Naive thymus-derived CD4-positive, alpha-beta T cell (primary cell): ENCODE results near the gene UTS2R. TPM values are rescaled to one million over a fixed set of nuclear protein-coding genes. Genes with fewer than 3 reads are reported as not detected.
A peak's percentile ranks its signal among the peaks of the same experiment; 100 is the strongest.
"Not testable (repeated sequence)": the region's sequence is repeated elsewhere in the genome, so short reads cannot be mapped to it uniquely, and the experiment has no call there.

Experiments used
- ATAC-seq: fragments of 150-1000 bp; cut with Tn5 transposase; 2 replicates; pipeline ENCODE4 v1.10.0; 2021; ENCODE audit warnings: mild to moderate bottlenecking, moderate library complexity
- CTCF ChIA-PET: fragments of 350-600 bp; sonication (Branson Sonifier 250); formaldehyde crosslinking; loops from one replicate; lab custom pipeline; 2021; ENCODE audit warnings: antibody characterized with exemption; lab: Charles Lee
- POLR2A ChIA-PET: fragments of 350-600 bp; sonication (Branson Sonifier 250); formaldehyde crosslinking; loops from one replicate; lab custom pipeline; 2021; ENCODE audit warnings: antibody characterized with exemption, inconsistent platforms; lab: Charles Lee
- DNase-seq, 9 donors: peaks; one replicate each; pipeline versions ENCODE4 v3.0.0 to v3.0.0-alpha.2; 2020 to 2022; ENCODE audit warnings: mixed read lengths in 1 of 9
- H3K27ac ChIP-seq: one replicate; pipeline ENCODE4 v1.7.0; 2013; ENCODE audit warnings: mild to moderate bottlenecking, low read depth, low read length, moderate library complexity
- H3K27me3 ChIP-seq, 2 donors: one replicate each; pipeline ENCODE4 v1.7.0; 2013; ENCODE audit warnings: low read length in 2 of 2, mild to moderate bottlenecking in 2 of 2, moderate library complexity in 2 of 2; ENCODE audit not compliant: control insufficient read depth in 2 of 2, insufficient read depth in 2 of 2
- H3K36me3 ChIP-seq, 3 experiments: 1 replicate in 2 of 3; 2 replicates in 1 of 3; pipeline ENCODE4 v1.7.0; 2013; ENCODE audit warnings: low read length in 3 of 3, mild to moderate bottlenecking in 3 of 3, moderate library complexity in 1 of 3; ENCODE audit not compliant: insufficient read depth in 3 of 3, control insufficient read depth in 2 of 3
- H3K4me1 ChIP-seq, 2 donors: one replicate each; pipeline ENCODE4 v1.7.0; 2013; ENCODE audit warnings: low read length in 2 of 2, mild to moderate bottlenecking in 2 of 2, moderate library complexity in 1 of 2; ENCODE audit not compliant: control insufficient read depth in 2 of 2, insufficient read depth in 2 of 2
- H3K4me3 ChIP-seq: 2 replicates; pipeline ENCODE4 v1.7.0; 2013; ENCODE audit warnings: mild to moderate bottlenecking, low read length
- H3K9me3 ChIP-seq, 3 experiments: 1 replicate in 2 of 3; 2 replicates in 1 of 3; pipeline ENCODE4 v1.7.0; 2013; ENCODE audit warnings: low read length in 3 of 3; ENCODE audit not compliant: control insufficient read depth in 2 of 3
- H3K27ac Mint-ChIP-seq, 9 donors: one replicate each; pipeline ENCODE4 v1.8.0; 2020 to 2022; ENCODE audit warnings: mixed read lengths in 9 of 9, mild to moderate bottlenecking in 8 of 9, moderate library complexity in 5 of 9, inconsistent platforms in 2 of 9
- H3K27me3 Mint-ChIP-seq, 5 donors: one replicate each; pipeline ENCODE4 v1.8.0; 2021 to 2022; ENCODE audit warnings: mixed read lengths in 5 of 5, mild to moderate bottlenecking in 1 of 5
- H3K36me3 Mint-ChIP-seq, 5 donors: one replicate each; pipeline ENCODE4 v1.8.0; 2020 to 2022; ENCODE audit warnings: mixed read lengths in 5 of 5, mild to moderate bottlenecking in 3 of 5, inconsistent platforms in 1 of 5
- H3K4me1 Mint-ChIP-seq, 7 donors: one replicate each; pipeline ENCODE4 v1.8.0; 2020 to 2022; ENCODE audit warnings: mixed read lengths in 7 of 7, mild to moderate bottlenecking in 3 of 7, inconsistent platforms in 1 of 7
- H3K4me3 Mint-ChIP-seq, 10 donors: one replicate each; pipeline ENCODE4 v1.8.0; 2020 to 2022; ENCODE audit warnings: mild to moderate bottlenecking in 10 of 10, mixed read lengths in 10 of 10, moderate library complexity in 6 of 10, inconsistent platforms in 2 of 10
- H3K9me3 Mint-ChIP-seq, 11 donors: one replicate each; pipeline ENCODE4 v1.8.0; 2020 to 2022; ENCODE audit warnings: mixed read lengths in 11 of 11, mild to moderate bottlenecking in 4 of 11, inconsistent platforms in 1 of 11, moderate library complexity in 1 of 11
- intact Hi-C, 2 donors: fragments of 100-400 bp; cut with micrococcal nuclease; formaldehyde crosslinking; loops; one replicate each; pipeline ENCODE4 v1.15.1; 2023
- polyA plus RNA-seq, 2 donors: library from polyadenylated mRNA; unstranded; fragments of 300-500 nt; fragmentation: Illumina TruSeq; gene quantifications; one replicate each; pipeline ENCODE4 v1.2.3, GENCODE V29; 2021
- total RNA-seq, 6 experiments: library from RNA in 5 of 6; stranded (reverse) in 5 of 6; gene quantifications; 1 replicate in 5 of 6; 2 replicates in 1 of 6; pipeline ENCODE4 v1.2.3 and lab custom pipeline; 2021 to 2026

Gene UTS2R
- total and polyA plus RNA-seq, 7 experiments from 2014 or later: not detected

DNA sequence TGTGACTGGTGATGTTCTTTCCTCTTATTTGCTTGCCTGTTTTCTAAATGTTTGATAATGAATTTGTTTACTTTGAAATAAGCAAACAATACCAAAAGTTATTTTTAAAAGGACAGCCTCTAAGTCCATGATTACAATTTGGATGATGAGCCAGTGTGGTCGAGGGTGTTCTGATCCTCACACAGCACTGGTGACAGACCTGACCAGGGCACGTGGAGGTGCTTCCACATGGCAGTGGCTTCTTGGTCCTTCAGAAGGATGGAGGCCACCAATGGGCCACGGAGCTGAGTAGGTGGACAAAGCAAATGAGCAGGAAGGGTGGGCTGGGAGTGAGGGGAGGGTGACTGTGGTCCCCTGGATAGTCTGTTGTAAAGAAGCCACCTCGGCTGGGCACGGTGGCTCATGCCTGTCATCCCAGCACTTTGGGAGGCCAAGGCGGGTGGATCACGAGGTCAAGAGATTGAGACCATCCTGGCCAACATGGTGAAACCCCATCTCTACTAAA, 16.7 kb upstream of the UTS2R start:
- H3K4me3 Mint-ChIP-seq: no peak overlapping the region
- H3K36me3 Mint-ChIP-seq: no peaks in the 10 kb centered on the region
- H3K27ac Mint-ChIP-seq: no peak overlapping the region
- intact Hi-C loops: loop anchor here in 1 of 2 donors (5.0 kb wide), 1 partner anchor 412 kb away; no protein-coding TSS in a partner anchor
- Histone ChIP-seq H3K4me1 (no peaks in the 10 kb centered on the region), H3K27me3 (no peaks in the 10 kb centered on the region), H3K27ac (no peak overlapping the region), H3K4me3 (no peak overlapping the region), H3K36me3 (no peaks in the 10 kb centered on the region), H3K9me3 (no peaks in the 10 kb centered on the region)
- ChIA-PET POLR2A (no interaction called here), CTCF (no interaction called here)
- peaks cover 5 to 21% (median 13%) of the 10 kb centered on the region in 5 donors for H3K27me3 Mint-ChIP-seq
- H3K4me1 Mint-ChIP-seq: peaks cover 8 to 14% (median 9%) of the 10 kb centered on the region in 7 donors
- DNase-seq (peak in 1 of 9 donors; percentile 1), ATAC-seq (no peak)
- H3K9me3 Mint-ChIP-seq: no peaks in the 10 kb centered on the region

DNA sequence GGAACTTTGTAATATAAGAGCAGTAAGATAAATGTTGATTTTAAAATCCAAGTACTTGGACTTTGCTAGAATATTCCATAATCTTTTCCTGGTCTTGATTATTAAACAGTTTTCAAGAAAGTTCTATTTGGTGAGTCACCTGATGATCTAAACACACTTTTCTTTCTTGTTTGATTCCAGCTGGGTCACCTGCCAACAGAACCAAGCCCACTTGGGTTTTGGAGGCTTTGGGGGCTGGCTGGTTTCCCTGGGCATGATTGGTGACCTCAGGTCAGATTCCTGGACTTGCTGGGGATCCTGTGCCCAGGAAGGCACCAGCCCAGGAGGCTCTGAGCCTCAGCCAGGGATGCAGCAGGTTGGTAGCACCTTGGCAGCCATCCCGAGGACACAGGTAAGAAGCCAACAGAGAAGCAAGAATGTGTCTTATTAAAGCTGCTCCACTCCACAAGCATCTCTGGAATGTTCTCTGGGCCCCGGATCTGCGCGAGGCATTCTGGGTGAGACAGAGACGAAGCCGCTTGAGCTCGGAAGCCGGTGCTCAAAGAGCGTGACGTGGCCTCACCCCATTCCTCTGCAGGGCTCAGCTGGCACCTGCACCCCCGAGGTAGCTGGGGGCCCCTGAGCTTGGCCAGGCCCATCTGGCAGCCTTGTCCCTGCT, 15.7 kb upstream of the UTS2R start:
- ATAC-seq: no peak
- Mint-ChIP-seq H3K36me3 (no peaks in the 10 kb centered on the region), H3K4me3 (no peak overlapping the region), H3K9me3 (no peaks in the 10 kb centered on the region), H3K4me1 (peaks cover 8 to 14% (median 9%) of the 10 kb centered on the region in 7 donors), H3K27me3 (peaks cover 5 to 21% (median 13%) of the 10 kb centered on the region in 5 donors), H3K27ac (no peak overlapping the region)
- ChIA-PET POLR2A (no interaction called here), CTCF (no interaction called here)
- no peak overlapping the region for H3K4me3 ChIP-seq
- no peaks in the 10 kb centered on the region for H3K9me3 ChIP-seq
- intact Hi-C loops: no loop called here
- DNase-seq: no peak
- H3K27ac ChIP-seq: no peak overlapping the region
- H3K27me3 ChIP-seq: no peaks in the 10 kb centered on the region
- no peaks in the 10 kb centered on the region for H3K36me3 ChIP-seq
- H3K4me1 ChIP-seq: no peaks in the 10 kb centered on the region

DNA sequence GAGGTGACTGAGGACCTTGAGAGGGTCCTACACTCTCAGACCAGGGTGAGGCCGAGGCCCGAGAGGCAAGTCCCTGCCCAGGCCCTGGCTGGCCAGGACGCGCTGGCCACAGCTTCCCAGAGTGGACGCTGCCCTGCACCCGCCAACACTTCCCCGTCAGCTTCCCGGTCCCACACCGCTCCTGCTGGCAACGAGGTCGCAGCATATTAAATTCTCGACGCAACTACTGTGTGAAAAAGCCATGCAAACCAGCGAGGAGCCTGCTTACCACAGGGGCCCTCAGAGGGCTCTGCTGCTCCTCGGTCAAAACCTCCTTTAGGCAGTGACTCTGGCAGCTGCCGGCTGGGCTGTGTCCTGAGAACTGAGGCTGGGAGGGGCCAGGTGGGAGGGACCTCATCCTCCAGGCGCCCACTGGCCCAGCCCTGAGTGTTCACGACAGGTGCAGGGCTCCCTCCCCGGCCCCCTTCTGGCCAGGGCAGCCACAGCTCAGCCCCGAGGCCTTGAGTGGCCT, 14.7 kb upstream of the UTS2R start:
- CTCF ChIA-PET: interaction anchor here (0.6 kb wide), 1 partner anchor 131 kb away, joined by 13 read pairs; no protein-coding TSS in a partner anchor
- H3K36me3 ChIP-seq: no peaks in the 10 kb centered on the region
- no peak overlapping the region for H3K27ac Mint-ChIP-seq
- H3K27ac ChIP-seq: no peak overlapping the region
- intact Hi-C loops: no loop called here
- no peaks in the 10 kb centered on the region for H3K9me3 Mint-ChIP-seq
- no peaks in the 10 kb centered on the region for H3K27me3 ChIP-seq
- no peaks in the 10 kb centered on the region for H3K9me3 ChIP-seq
- H3K27me3 Mint-ChIP-seq: peaks cover 5 to 22% (median 13%) of the 10 kb centered on the region in 5 donors
- H3K4me3 Mint-ChIP-seq: no peak overlapping the region
- ATAC-seq: no peak
- H3K4me1 Mint-ChIP-seq: peaks cover 7 to 10% (median 8%) of the 10 kb centered on the region in 7 donors
- no peak overlapping the region for H3K4me3 ChIP-seq
- H3K36me3 Mint-ChIP-seq: no peaks in the 10 kb centered on the region
- no peak for DNase-seq
- POLR2A ChIA-PET: interaction anchor here (0.6 to 1.4 kb wide), 2 partner anchors 9 to 383 kb away, joined by 3 read pairs; no protein-coding TSS in a partner anchor
- no peaks in the 10 kb centered on the region for H3K4me1 ChIP-seq

DNA sequence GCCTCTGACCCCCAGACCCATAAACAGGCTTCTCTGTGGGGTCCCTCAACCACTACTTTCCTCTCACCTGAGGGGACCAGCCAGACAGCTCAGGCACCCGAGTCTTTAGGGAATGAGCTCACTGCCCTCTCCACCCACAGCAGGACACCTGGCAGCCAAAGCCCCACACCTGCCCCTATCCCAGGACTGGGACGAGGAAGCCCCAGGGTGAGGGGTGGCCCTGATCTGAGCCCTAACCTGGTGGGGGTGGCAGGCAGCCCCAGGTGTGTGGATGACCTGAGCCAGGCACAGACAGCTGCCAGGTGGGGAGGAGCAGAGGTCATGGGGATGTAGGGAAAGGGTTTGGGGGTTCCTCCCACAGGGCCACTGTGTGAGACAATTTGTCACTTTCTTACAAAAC, 14.2 kb upstream of the UTS2R start:
- Mint-ChIP-seq H3K36me3 (no peaks in the 10 kb centered on the region), H3K27me3 (peaks cover 5 to 24% (median 13%) of the 10 kb centered on the region in 5 donors), H3K27ac (no peak overlapping the region), H3K4me1 (peaks cover 6 to 10% (median 8%) of the 10 kb centered on the region in 7 donors), H3K9me3 (no peaks in the 10 kb centered on the region), H3K4me3 (no peak overlapping the region)
- no peak for DNase-seq
- no peak overlapping the region for H3K4me3 ChIP-seq
- CTCF ChIA-PET: interaction anchor here (0.6 kb wide), 1 partner anchor 131 kb away, joined by 13 read pairs; no protein-coding TSS in a partner anchor
- no peak for ATAC-seq
- H3K4me1 ChIP-seq: no peaks in the 10 kb centered on the region
- H3K36me3 ChIP-seq: no peaks in the 10 kb centered on the region
- POLR2A ChIA-PET: interaction anchor here (0.6 to 1.4 kb wide), 2 partner anchors 9 to 383 kb away, joined by 3 read pairs; no protein-coding TSS in a partner anchor
- H3K9me3 ChIP-seq: no peaks in the 10 kb centered on the region
- no peak overlapping the region for H3K27ac ChIP-seq
- no peaks in the 10 kb centered on the region for H3K27me3 ChIP-seq
- intact Hi-C loops: no loop called here

DNA sequence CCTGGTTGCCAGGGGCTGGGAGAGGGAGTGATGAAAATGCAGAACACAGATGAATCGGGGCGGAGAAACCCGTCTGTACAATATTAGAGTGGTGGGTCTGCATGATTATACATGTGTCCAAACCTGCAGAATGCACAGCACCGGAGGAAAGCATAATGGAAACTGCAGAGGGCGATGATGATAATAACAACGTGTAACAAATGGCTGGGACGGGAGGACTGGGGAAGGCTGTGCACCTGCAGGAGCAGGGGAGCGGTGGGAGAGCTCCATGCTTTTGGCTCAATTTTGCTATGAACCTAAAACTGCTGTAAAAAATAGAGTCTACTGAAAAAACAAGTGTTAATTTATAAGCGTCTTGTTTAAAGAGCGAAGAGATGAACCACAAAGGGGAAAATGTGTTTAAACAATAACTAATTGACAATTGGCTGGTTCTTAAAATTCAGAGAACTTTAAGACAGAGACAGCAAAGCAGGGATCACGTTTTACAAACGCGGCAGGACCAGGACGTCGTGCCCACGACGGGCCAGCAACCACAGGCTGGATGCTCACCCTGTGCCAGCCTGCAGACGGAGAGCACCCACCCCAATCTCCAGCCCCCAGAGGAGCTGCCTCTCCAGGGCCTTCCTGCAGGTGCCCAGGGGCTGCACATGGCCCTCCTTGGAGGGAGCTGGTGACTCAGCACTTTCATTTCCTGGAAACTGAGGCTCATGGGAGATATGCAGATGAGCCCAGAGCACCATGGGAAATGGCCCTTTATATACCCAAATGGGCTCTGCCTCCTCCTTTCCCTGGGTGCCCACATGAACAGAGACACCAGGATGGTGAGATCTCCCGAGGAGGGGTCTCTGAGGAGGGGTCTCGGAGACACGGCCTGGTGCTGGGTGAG, 12.9 kb upstream of the UTS2R start, which contains the start of gene TEX19:
Gene TEX19 (plus strand): TSS at position 783 of the 886 bp plus-strand sequence. CDS start 2,904 bp downstream, outside the sequence.
- Histone ChIP-seq H3K9me3 (no peaks in the 10 kb centered on the region), H3K27me3 (no peaks in the 10 kb centered on the region), H3K4me1 (no peaks in the 10 kb centered on the region), H3K27ac (no peak within 1 kb of the TSS), H3K4me3 (no peak within 1 kb of the TSS), H3K36me3 (no peaks in the 10 kb centered on the region)
- peak; percentile 73 for ATAC-seq
- peaks cover 6 to 10% (median 8%) of the 10 kb centered on the region in 7 donors for H3K4me1 Mint-ChIP-seq
- H3K36me3 Mint-ChIP-seq: no peaks in the 10 kb centered on the region
- POLR2A ChIA-PET: interaction anchor here (0.7 kb wide), 1 partner anchor 182 kb away, joined by 5 read pairs; no protein-coding TSS in a partner anchor
- no peaks in the 10 kb centered on the region for H3K9me3 Mint-ChIP-seq
- peaks cover 5 to 26% (median 13%) of the 10 kb centered on the region in 5 donors for H3K27me3 Mint-ChIP-seq
- DNase-seq: no peak
- intact Hi-C loops: no loop called here
- CTCF ChIA-PET: no interaction called here
- no peak within 1 kb of the TSS for H3K27ac Mint-ChIP-seq
- H3K4me3 Mint-ChIP-seq: peak within 1 kb of the TSS in 5 of 10 donors; percentile 0 to 41 (median 7)

DNA sequence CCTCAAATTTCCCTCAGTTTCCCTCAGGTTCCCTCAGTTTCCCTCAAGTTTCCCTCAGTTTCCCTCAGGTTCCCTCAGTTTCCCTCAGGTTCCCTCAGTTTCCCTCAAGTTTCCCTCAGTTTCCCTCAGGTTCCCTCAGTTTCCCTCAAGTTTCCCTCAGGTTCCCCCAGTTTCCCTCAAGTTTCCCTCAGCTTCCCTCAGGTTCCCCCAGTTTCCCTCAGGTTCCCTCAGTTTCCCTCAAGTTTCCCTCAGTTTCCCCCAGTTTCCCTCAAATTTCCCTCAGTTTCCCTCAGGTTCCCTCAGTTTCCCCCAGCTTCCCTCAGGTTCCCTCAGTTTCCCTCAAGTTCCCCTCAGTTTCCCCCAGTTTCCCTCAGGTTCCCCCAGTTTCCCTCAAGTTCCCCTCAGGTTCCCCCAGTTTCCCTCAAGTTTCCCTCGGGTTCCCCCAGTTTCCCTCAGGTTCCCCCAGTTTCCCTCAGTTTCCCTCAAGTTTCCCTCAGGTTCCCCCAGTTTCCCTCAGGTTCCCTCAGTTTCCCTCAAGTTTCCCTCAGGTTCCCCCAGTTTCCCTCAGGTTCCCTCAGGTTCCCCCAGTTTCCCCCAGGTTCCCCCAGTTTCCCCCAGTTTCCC, 12.0 kb upstream of the UTS2R start:
- H3K27me3 Mint-ChIP-seq: peaks cover 5 to 26% (median 13%) of the 10 kb centered on the region in 5 donors
- H3K36me3 Mint-ChIP-seq, H3K9me3 ChIP-seq, DNase-seq, H3K27me3 ChIP-seq, ATAC-seq, H3K27ac Mint-ChIP-seq, H3K4me3 Mint-ChIP-seq, H3K4me3 ChIP-seq, H3K36me3 ChIP-seq, H3K9me3 Mint-ChIP-seq, intact Hi-C loops, H3K4me1 ChIP-seq, CTCF ChIA-PET, H3K27ac ChIP-seq: not testable (repeated sequence)
- H3K4me1 Mint-ChIP-seq: peaks cover 6 to 10% (median 8%) of the 10 kb centered on the region in 7 donors
- POLR2A ChIA-PET: interaction anchor here (0.6 to 0.7 kb wide), 3 partner anchors 47 to 1057 kb away, joined by 3 to 5 read pairs (median 5); no protein-coding TSS in a partner anchor
